SK-N-SH (cell line): ENCODE data around the gene PHF14. TPM values are rescaled to one million over a fixed set of nuclear protein-coding genes. Genes with fewer than 3 reads are reported as not detected.

Source experiments
- CTCF ChIA-PET: fragments of 300-600, 350-600 bp; formaldehyde crosslinking; extraction: SDS; loops from one replicate; lab custom pipeline; 2021; lab: Yijun Ruan, JAX
- POLR2A ChIA-PET: fragments of 350-600 bp; sonication (Branson Sonifier 250); formaldehyde crosslinking; extraction: SDS; loops from one replicate; lab custom pipeline; 2020; ENCODE audit warnings: antibody characterized with exemption, inconsistent platforms; lab: Yijun Ruan, JAX
- DNase-seq: peaks from one replicate; pipeline ENCODE4 v3.0.0; 2012
- H2AFZ ChIP-seq: fragments of 200-600 bp; sonication (generic); 2 replicates; pipeline ENCODE4 v1.8.1; 2016; ENCODE audit warnings: antibody characterized with exemption, mild to moderate bottlenecking, low read depth
- H3F3A ChIP-seq: fragments of 200-600 bp; sonication (generic); replicated peaks from 2 replicates; pipeline ENCODE3; 2016; ENCODE audit warnings: antibody characterized with exemption, mild to moderate bottlenecking; ENCODE audit not compliant: insufficient read depth
- H3K27ac ChIP-seq, 2 experiments: fragments of 200-500 bp in 1 of 2; fragments of 200-600 bp in 1 of 2; sonication (Bioruptor generic) in 1 of 2; sonication (generic), shearing (Covaris generic) in 1 of 2; 2 replicates each; pipeline versions ENCODE4 v1.5.1 to v1.6.1; 2014 to 2016; ENCODE audit warnings: low read depth in 2 of 2, inconsistent platforms in 1 of 2, low read length in 1 of 2, mild to moderate bottlenecking in 1 of 2, mixed read lengths in 1 of 2
- H3K27me3 ChIP-seq: fragments of 200-600 bp; sonication (generic), shearing (Covaris generic); 2 replicates; pipeline ENCODE4 v1.6.1; 2016; ENCODE audit warnings: mixed run types; ENCODE audit not compliant: insufficient read depth
- H3K36me3 ChIP-seq, 2 experiments: fragments of 200-500 bp in 1 of 2; fragments of 200-600 bp in 1 of 2; sonication (Bioruptor generic) in 1 of 2; sonication (generic) in 1 of 2; replicated peaks in 1 of 2; 2 replicates each; pipeline versions ENCODE3 to v1.5.1; 2014 to 2016; ENCODE audit warnings: low read length in 1 of 2, mild to moderate bottlenecking in 1 of 2; ENCODE audit not compliant: insufficient read depth in 2 of 2, control insufficient read depth in 1 of 2
- H3K4me1 ChIP-seq, 2 experiments: fragments of 200-500 bp in 1 of 2; fragments of 200-600 bp in 1 of 2; sonication (Bioruptor generic) in 1 of 2; sonication (generic), shearing (Covaris generic) in 1 of 2; 2 replicates each; pipeline versions ENCODE4 v1.5.1 to v1.6.1; 2014 to 2016; ENCODE audit warnings: low read depth in 1 of 2, low read length in 1 of 2, mixed run types in 1 of 2; ENCODE audit not compliant: insufficient read depth in 2 of 2, control insufficient read depth in 1 of 2
- H3K4me2 ChIP-seq: fragments of 200-600 bp; sonication (generic), shearing (Covaris generic); 2 replicates; pipeline ENCODE4 v1.6.1; 2017; ENCODE audit warnings: mixed run types
- H3K4me3 ChIP-seq, 2 experiments: fragments of 200-500 bp in 1 of 2; fragments of 200-600 bp in 1 of 2; sonication (Bioruptor generic) in 1 of 2; sonication (generic), shearing (Covaris generic) in 1 of 2; 2 replicates each; pipeline versions ENCODE4 v1.5.1 to v1.8.1; 2014 to 2016; ENCODE audit warnings: low read depth in 2 of 2, inconsistent platforms in 1 of 2, low read length in 1 of 2, mild to moderate bottlenecking in 1 of 2, mixed read lengths in 1 of 2, moderate library complexity in 1 of 2
- H3K79me2 ChIP-seq: fragments of 200-600 bp; sonication (generic); 2 replicates; pipeline ENCODE4 v1.8.1; 2017; ENCODE audit warnings: mild to moderate bottlenecking; ENCODE audit not compliant: insufficient read depth
- H3K9ac ChIP-seq: fragments of 200-600 bp; sonication (generic); 2 replicates; pipeline ENCODE4 v1.6.1; 2017; ENCODE audit warnings: mixed run types
- H3K9me2 ChIP-seq: fragments of 200-600 bp; sonication (generic); 2 replicates; pipeline ENCODE4 v1.6.1; 2017; ENCODE audit warnings: mixed run types
- H3K9me3 ChIP-seq: fragments of 200-600 bp; sonication (generic); 2 replicates; pipeline ENCODE4 v1.6.1; 2017; ENCODE audit warnings: mixed run types, mild to moderate bottlenecking, moderate library complexity
- H4K20me1 ChIP-seq: fragments of 200-600 bp; sonication (generic); 2 replicates; pipeline ENCODE4 v1.6.1; 2017; ENCODE audit warnings: mild to moderate bottlenecking, mixed run types; ENCODE audit not compliant: insufficient read depth
- ELF1 ChIP-seq: IDR thresholded peaks from 2 replicates; pipeline ENCODE4 v1.4.0; 2012
- EP300 ChIP-seq, 2 experiments: IDR thresholded peaks; 2 replicates each; pipeline versions ENCODE4 v1.4.0 to v1.6.1; 2012; ENCODE audit warnings: borderline replicate concordance in 1 of 2, low read depth in 1 of 2, low read length in 1 of 2
- EZH2phosphoT487 ChIP-seq: fragments of 200-600 bp; sonication (generic); IDR thresholded peaks from 2 replicates; pipeline ENCODE4 v1.6.1; 2017; ENCODE audit warnings: low read depth, mixed run types, mild to moderate bottlenecking, antibody characterized with exemption, moderate library complexity, borderline replicate concordance
- FOXM1 ChIP-seq: IDR thresholded peaks from 2 replicates; pipeline ENCODE4 v1.4.0; 2012; ENCODE audit warnings: low read depth, mild to moderate bottlenecking
- JUND ChIP-seq: IDR thresholded peaks from 2 replicates; pipeline ENCODE4 v1.4.0; 2012
- MXI1 ChIP-seq: IDR thresholded peaks from 2 replicates; pipeline ENCODE4 v1.6.1; 2012; ENCODE audit warnings: mild to moderate bottlenecking, low read depth, low read length, improper control_type of control experiment
- NFIC ChIP-seq: IDR thresholded peaks from 2 replicates; pipeline ENCODE4 v1.4.0; 2012; ENCODE audit warnings: borderline replicate concordance
- NRF1 ChIP-seq: IDR thresholded peaks from 2 replicates; pipeline ENCODE4 v1.6.1; 2012; ENCODE audit warnings: low read depth, mild to moderate bottlenecking, low read length
- POLR2AphosphoS5 ChIP-seq: IDR thresholded peaks from 2 replicates; pipeline ENCODE4 v1.6.1; 2012; ENCODE audit warnings: low read depth, low read length
- RFX5 ChIP-seq: IDR thresholded peaks from 2 replicates; pipeline ENCODE4 v1.6.1; 2012; ENCODE audit warnings: mild to moderate bottlenecking, improper control_type of control experiment, low read length
- RXRA ChIP-seq: IDR thresholded peaks from 2 replicates; pipeline ENCODE4 v1.4.0; 2012; ENCODE audit warnings: low read depth, mild to moderate bottlenecking, borderline replicate concordance
- SIN3A ChIP-seq: IDR thresholded peaks from 2 replicates; pipeline ENCODE4 v1.6.1; 2012; ENCODE audit warnings: low read depth, mild to moderate bottlenecking, low read length, moderate library complexity, borderline replicate concordance
- SMC3 ChIP-seq: IDR thresholded peaks from 2 replicates; pipeline ENCODE4 v1.6.1; 2012; ENCODE audit warnings: low read depth, low read length, improper control_type of control experiment
- YY1 ChIP-seq: IDR thresholded peaks from 2 replicates; pipeline ENCODE4 v1.4.0; 2012; ENCODE audit warnings: low read depth, mild to moderate bottlenecking
- WGBS: methylation state at CpG from one replicate; pipeline ENCODE4 v1.1.6; 2017; ENCODE audit warnings: low lambda C conversion rate; 5-methylcytosine and 5-hydroxymethylcytosine counted together
- polyA plus RNA-seq, 3 experiments: library from polyadenylated mRNA; depleted of rRNA; stranded (reverse); fragments of >200 nt; gene quantifications; 2 replicates each; pipeline ENCODE4 v1.2.3, GENCODE V29; 2012
- TF ChIP-seq, protein P1 (sequence below): IDR thresholded peaks from 2 replicates; pipeline ENCODE4 v1.4.0; 2012; ENCODE audit warnings: low read depth, borderline replicate concordance
- TF ChIP-seq, protein P2 (sequence below): fragments of 150-350 bp; IDR thresholded peaks from 2 replicates; pipeline ENCODE4 v1.6.1; 2017; ENCODE audit warnings: antibody characterized with exemption, low read length, low read depth, borderline replicate concordance
- TF ChIP-seq, protein P3 (sequence below): fragments of 150-350 bp; IDR thresholded peaks from 2 replicates; pipeline ENCODE4 v1.6.1; 2016; ENCODE audit warnings: mild to moderate bottlenecking, low read depth, low read length
- TF ChIP-seq, protein P4 (sequence below): IDR thresholded peaks from 2 replicates; pipeline ENCODE4; 2012
- TF ChIP-seq, protein P5 (sequence below): IDR thresholded peaks from 2 replicates; pipeline ENCODE4 v1.4.0; 2012; ENCODE audit warnings: low read depth, borderline replicate concordance

The PHF14 gene
- polyA plus RNA-seq, 1 of the 3 experiments (the other 2 are of a cell fraction), result 19.2 TPM

DNA sequence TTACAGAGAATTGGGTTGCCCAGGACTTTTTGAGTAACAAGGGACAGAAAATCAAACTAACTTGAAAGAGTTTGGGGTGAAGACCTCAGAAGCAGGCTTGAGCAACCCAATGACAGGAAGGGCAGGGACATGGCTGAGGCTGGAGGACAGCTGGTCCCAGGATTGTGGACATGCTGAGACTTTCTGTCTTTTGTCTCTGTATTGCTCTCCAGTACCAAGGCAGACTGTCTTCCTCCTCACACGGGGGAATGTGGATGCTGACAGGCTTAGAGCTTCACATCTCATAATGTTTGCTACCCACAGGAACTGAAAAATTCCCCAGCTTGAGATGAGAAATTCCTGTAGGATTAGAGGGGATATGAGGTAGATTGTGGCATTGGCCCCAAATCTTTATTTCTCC, 229.6 kb downstream of the PHF14 start:
- Histone ChIP-seq H3K4me2 (no peak overlapping the region), H3K36me3 (no peaks in the 10 kb centered on the region), H3K79me2 (no peaks in the 10 kb centered on the region), H3K4me1 (peaks cover 0 to 25% of the 10 kb centered on the region in 2 experiments; a peak in 2 of 4 replicates), H2AFZ (no peak overlapping the region), H3F3A (no peaks in the 10 kb centered on the region), H3K4me3 (no peak overlapping the region), H3K27ac (no peak overlapping the region), H3K9me3 (no peaks in the 10 kb centered on the region), H3K9me2 (no peaks in the 10 kb centered on the region)
- CTCF ChIA-PET, result interaction anchor here (1.7 kb wide), 1 partner anchor 9 kb away, joined by 10 read pairs; no protein-coding TSS in a partner anchor
- 20% methylated on average over 1 of the region's 1 CpG for WGBS
- no peak for DNase-seq
- TF ChIP-seq ELF1, result no peak
- no peak for TF ChIP-seq EP300 (IDR thresholded peaks at IDR 0.05; ENCODE audit: borderline replicate concordance in 1 of 2, low read depth in 1 of 2, low read length in 1 of 2)
- no peak for TF ChIP-seq POLR2AphosphoS5
- TF ChIP-seq JUND, result no peak
- no peak for TF ChIP-seq NRF1
- TF ChIP-seq, protein P1, sequence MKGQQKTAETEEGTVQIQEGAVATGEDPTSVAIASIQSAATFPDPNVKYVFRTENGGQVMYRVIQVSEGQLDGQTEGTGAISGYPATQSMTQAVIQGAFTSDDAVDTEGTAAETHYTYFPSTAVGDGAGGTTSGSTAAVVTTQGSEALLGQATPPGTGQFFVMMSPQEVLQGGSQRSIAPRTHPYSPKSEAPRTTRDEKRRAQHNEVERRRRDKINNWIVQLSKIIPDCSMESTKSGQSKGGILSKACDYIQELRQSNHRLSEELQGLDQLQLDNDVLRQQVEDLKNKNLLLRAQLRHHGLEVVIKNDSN, result no peak
- TF ChIP-seq RXRA, result no peak
- no peak for TF ChIP-seq YY1
- TF ChIP-seq, protein P2, sequence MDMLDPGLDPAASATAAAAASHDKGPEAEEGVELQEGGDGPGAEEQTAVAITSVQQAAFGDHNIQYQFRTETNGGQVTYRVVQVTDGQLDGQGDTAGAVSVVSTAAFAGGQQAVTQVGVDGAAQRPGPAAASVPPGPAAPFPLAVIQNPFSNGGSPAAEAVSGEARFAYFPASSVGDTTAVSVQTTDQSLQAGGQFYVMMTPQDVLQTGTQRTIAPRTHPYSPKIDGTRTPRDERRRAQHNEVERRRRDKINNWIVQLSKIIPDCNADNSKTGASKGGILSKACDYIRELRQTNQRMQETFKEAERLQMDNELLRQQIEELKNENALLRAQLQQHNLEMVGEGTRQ, result no peak
- TF ChIP-seq RFX5, result no peak
- no peak for TF ChIP-seq SIN3A
- TF ChIP-seq FOXM1, result no peak
- TF ChIP-seq, protein P3, sequence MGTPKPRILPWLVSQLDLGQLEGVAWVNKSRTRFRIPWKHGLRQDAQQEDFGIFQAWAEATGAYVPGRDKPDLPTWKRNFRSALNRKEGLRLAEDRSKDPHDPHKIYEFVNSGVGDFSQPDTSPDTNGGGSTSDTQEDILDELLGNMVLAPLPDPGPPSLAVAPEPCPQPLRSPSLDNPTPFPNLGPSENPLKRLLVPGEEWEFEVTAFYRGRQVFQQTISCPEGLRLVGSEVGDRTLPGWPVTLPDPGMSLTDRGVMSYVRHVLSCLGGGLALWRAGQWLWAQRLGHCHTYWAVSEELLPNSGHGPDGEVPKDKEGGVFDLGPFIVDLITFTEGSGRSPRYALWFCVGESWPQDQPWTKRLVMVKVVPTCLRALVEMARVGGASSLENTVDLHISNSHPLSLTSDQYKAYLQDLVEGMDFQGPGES, result no peak
- TF ChIP-seq SMC3, result no peak
- no peak for TF ChIP-seq EZH2phosphoT487
- TF ChIP-seq, protein P4, sequence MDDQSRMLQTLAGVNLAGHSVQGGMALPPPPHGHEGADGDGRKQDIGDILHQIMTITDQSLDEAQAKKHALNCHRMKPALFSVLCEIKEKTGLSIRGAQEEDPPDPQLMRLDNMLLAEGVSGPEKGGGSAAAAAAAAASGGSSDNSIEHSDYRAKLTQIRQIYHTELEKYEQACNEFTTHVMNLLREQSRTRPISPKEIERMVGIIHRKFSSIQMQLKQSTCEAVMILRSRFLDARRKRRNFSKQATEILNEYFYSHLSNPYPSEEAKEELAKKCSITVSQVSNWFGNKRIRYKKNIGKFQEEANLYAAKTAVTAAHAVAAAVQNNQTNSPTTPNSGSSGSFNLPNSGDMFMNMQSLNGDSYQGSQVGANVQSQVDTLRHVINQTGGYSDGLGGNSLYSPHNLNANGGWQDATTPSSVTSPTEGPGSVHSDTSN, result no peak
- no peak for TF ChIP-seq MXI1
- TF ChIP-seq, protein P5, sequence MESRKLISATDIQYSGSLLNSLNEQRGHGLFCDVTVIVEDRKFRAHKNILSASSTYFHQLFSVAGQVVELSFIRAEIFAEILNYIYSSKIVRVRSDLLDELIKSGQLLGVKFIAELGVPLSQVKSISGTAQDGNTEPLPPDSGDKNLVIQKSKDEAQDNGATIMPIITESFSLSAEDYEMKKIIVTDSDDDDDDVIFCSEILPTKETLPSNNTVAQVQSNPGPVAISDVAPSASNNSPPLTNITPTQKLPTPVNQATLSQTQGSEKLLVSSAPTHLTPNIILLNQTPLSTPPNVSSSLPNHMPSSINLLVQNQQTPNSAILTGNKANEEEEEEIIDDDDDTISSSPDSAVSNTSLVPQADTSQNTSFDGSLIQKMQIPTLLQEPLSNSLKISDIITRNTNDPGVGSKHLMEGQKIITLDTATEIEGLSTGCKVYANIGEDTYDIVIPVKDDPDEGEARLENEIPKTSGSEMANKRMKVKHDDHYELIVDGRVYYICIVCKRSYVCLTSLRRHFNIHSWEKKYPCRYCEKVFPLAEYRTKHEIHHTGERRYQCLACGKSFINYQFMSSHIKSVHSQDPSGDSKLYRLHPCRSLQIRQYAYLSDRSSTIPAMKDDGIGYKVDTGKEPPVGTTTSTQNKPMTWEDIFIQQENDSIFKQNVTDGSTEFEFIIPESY, result no peak
- no peak for TF ChIP-seq NFIC
- TF ChIP-seq, all 33 proteins: peak for 0
- Histone ChIP-seq H3K9ac (no peak overlapping the region), H3K27me3 (no peaks in the 10 kb centered on the region), H4K20me1 (no peaks in the 10 kb centered on the region)
- POLR2A ChIA-PET, result no interaction called here
